Astrocyte (in vitro differentiated cells and primary cell): ENCODE data around the gene PALLD. TPM values are rescaled to one million over a fixed set of nuclear protein-coding genes. Genes with fewer than 3 reads are reported as not detected.

Experiments used
- DNase-seq: peaks from one replicate; pipeline ENCODE4 v3.0.0-alpha.2; 2010; ENCODE audit warnings: low read depth
- FAIRE-seq: peaks from 2 replicates; lab custom pipeline; 2011; peaks lifted over from hg19 to GRCh38; lab: Jason Lieb, UNC
- H2AFZ ChIP-seq: 2 replicates; pipeline ENCODE4 v1.6.0; 2012; ENCODE audit warnings: low read depth, low read length, inconsistent platforms
- H3K27ac ChIP-seq: 2 replicates; pipeline ENCODE4 v1.5.1; 2011; ENCODE audit warnings: low read depth, low read length, inconsistent platforms
- H3K27me3 ChIP-seq: 2 replicates; pipeline ENCODE4 v1.6.0; 2011; ENCODE audit warnings: low read length, inconsistent platforms; ENCODE audit not compliant: insufficient read depth
- H3K36me3 ChIP-seq: 2 replicates; pipeline ENCODE4 v1.5.1; 2011; ENCODE audit warnings: low read length, inconsistent platforms; ENCODE audit not compliant: insufficient read depth
- H3K4me1 ChIP-seq: 2 replicates; pipeline ENCODE4 v1.5.1; 2011; ENCODE audit warnings: low read length, inconsistent platforms; ENCODE audit not compliant: insufficient read depth
- H3K4me2 ChIP-seq: 2 replicates; pipeline ENCODE4 v1.6.0; 2012; ENCODE audit warnings: low read length, inconsistent platforms
- H3K4me3 ChIP-seq: 2 replicates; pipeline ENCODE4 v1.5.1; 2011; ENCODE audit warnings: low read depth, mild to moderate bottlenecking, low read length, inconsistent platforms; ENCODE audit not compliant: insufficient read depth
- H3K79me2 ChIP-seq: 2 replicates; pipeline ENCODE4 v1.6.0; 2012; ENCODE audit warnings: mild to moderate bottlenecking, low read length, inconsistent platforms; ENCODE audit not compliant: insufficient read depth
- H3K9ac ChIP-seq: 2 replicates; pipeline ENCODE4 v1.6.0; 2012; ENCODE audit warnings: mild to moderate bottlenecking, low read length, inconsistent platforms
- H3K9me3 ChIP-seq: 2 replicates; pipeline ENCODE4 v1.5.1; 2012; ENCODE audit warnings: low read depth, mild to moderate bottlenecking, low read length, inconsistent platforms; ENCODE audit not compliant: insufficient read depth
- H4K20me1 ChIP-seq: 2 replicates; pipeline ENCODE4 v1.6.0; 2012; ENCODE audit warnings: low read length, inconsistent platforms; ENCODE audit not compliant: insufficient read depth
- H3K27ac Mint-ChIP-seq: one replicate; pipeline ENCODE4 v1.8.0; 2021; ENCODE audit warnings: mild to moderate bottlenecking, mixed read lengths; ENCODE audit not compliant: unreplicated experiment
- H3K27me3 Mint-ChIP-seq: one replicate; pipeline ENCODE4 v1.8.0; 2021; ENCODE audit warnings: low read depth, mixed read lengths; ENCODE audit not compliant: unreplicated experiment
- H3K36me3 Mint-ChIP-seq: one replicate; pipeline ENCODE4 v1.8.0; 2021; ENCODE audit warnings: low read depth, mixed read lengths; ENCODE audit not compliant: unreplicated experiment
- H3K4me1 Mint-ChIP-seq: one replicate; pipeline ENCODE4 v1.8.0; 2021; ENCODE audit warnings: low read depth, mixed read lengths; ENCODE audit not compliant: unreplicated experiment
- H3K4me3 Mint-ChIP-seq: one replicate; pipeline ENCODE4 v1.8.0; 2021; ENCODE audit warnings: mild to moderate bottlenecking, moderate library complexity, mixed read lengths; ENCODE audit not compliant: unreplicated experiment
- H3K9me3 Mint-ChIP-seq: one replicate; pipeline ENCODE4 v1.8.0; 2021; ENCODE audit warnings: mild to moderate bottlenecking, mixed read lengths; ENCODE audit not compliant: unreplicated experiment
- EZH2 ChIP-seq: IDR thresholded peaks from 2 replicates; pipeline ENCODE4 v1.6.1; 2012; ENCODE audit warnings: mild to moderate bottlenecking, low read length, inconsistent platforms; ENCODE audit not compliant: insufficient read depth
- total RNA-seq: library from RNA; stranded (reverse); gene quantifications from 2 replicates; pipeline ENCODE4 v1.2.1, GENCODE V29; 2021
- TF ChIP-seq, protein P1 (sequence below): IDR thresholded peaks from 2 replicates; pipeline ENCODE4 v1.5.1; 2011; ENCODE audit warnings: low read depth, mild to moderate bottlenecking, inconsistent platforms, low read length, moderate library complexity; ENCODE audit not compliant: insufficient read depth

The PALLD gene
- total RNA-seq, 1 donor from 2014 or later = 498 TPM

DNA sequence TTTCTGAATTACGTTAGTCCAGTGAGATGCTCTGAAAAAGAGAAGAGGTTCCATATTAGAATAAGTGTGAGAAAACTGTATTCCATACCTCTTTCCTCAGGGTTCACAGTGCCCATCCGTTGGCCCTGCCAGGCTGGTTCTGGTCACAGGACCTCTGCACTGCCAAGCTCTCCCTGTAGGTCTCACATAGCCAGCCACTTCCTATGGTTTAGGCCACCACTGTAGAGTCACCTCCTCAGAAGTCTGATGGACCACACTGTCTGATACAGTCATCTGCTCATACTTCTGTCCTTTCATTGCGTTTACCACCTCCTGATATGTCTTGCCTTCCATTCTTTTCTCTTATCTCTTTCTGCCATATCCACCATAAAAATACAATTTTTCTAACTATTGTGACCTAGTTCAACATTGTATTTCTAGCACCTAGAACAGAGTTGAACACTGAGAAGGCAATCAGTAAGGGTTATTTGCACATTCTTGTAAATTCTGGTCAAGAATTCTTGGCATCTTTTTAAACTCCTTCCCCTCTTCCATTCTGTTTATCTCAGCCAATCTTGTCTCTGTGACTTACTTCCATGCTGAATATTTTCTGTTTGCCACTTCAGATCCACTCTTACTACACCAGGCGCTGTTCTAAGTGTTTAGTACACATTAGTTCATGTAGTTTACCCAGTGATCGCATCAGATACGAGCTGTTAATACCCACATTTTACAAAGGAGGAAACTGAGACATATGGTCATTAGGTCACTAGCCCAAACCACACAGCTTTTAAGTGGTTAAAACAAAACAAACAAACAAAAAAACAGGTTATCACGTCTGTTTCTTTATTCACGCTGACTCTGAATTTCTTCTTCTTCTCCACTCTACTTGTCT, 387.6 kb downstream of the PALLD start:
- no peaks in the 10 kb centered on the region for H3K27me3 ChIP-seq
- peaks cover 44% of the 10 kb centered on the region for H3K36me3 ChIP-seq
- TF ChIP-seq EZH2 = no peak
- TF ChIP-seq, protein P1, sequence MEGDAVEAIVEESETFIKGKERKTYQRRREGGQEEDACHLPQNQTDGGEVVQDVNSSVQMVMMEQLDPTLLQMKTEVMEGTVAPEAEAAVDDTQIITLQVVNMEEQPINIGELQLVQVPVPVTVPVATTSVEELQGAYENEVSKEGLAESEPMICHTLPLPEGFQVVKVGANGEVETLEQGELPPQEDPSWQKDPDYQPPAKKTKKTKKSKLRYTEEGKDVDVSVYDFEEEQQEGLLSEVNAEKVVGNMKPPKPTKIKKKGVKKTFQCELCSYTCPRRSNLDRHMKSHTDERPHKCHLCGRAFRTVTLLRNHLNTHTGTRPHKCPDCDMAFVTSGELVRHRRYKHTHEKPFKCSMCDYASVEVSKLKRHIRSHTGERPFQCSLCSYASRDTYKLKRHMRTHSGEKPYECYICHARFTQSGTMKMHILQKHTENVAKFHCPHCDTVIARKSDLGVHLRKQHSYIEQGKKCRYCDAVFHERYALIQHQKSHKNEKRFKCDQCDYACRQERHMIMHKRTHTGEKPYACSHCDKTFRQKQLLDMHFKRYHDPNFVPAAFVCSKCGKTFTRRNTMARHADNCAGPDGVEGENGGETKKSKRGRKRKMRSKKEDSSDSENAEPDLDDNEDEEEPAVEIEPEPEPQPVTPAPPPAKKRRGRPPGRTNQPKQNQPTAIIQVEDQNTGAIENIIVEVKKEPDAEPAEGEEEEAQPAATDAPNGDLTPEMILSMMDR = no peak
- peaks cover 89% of the 10 kb centered on the region for H3K79me2 ChIP-seq
- no peak overlapping the region for H3K4me2 ChIP-seq
- no peaks in the 10 kb centered on the region for H3K27me3 Mint-ChIP-seq
- DNase-seq (no peak), FAIRE-seq (peak; percentile 65)
- H3K9me3 Mint-ChIP-seq = no peaks in the 10 kb centered on the region
- peak overlapping the region; percentile 72 for H3K27ac Mint-ChIP-seq
- H3K36me3 Mint-ChIP-seq = peaks cover 36% of the 10 kb centered on the region
- H4K20me1 ChIP-seq = peaks cover 67% of the 10 kb centered on the region
- H3K4me1 Mint-ChIP-seq = peaks cover 75% of the 10 kb centered on the region
- peak overlapping the region; percentile 23 for H3K4me3 Mint-ChIP-seq
- H3K4me1 ChIP-seq = peaks cover 51% of the 10 kb centered on the region
- H3K4me3 ChIP-seq = no peak overlapping the region
- H3K9me3 ChIP-seq = no peaks in the 10 kb centered on the region
- peak overlapping the region; percentile 13 for H3K27ac ChIP-seq
- no peak overlapping the region for H2AFZ ChIP-seq
- no peak overlapping the region for H3K9ac ChIP-seq

DNA sequence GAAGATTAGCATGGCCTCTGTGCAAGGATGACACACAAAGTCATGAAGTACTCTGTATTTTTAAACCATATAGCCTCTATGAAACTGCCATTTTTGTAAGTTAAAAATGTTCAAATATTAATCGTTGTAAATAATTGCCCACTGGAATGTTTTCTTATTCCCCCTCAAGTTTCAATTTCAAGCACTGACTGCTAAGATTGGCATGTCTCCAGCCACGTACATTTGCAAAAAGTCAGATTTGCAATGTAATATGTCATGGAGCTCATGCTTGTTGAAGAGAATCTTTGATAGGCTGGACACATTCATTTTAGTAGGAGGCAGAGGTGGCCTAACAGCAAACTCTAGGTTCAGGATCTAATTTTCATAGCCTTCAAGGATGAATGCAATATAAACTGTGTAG, 388.5 kb downstream of the PALLD start:
- Histone ChIP-seq H3K4me3 (no peak overlapping the region), H3K9me3 (no peaks in the 10 kb centered on the region), H3K27ac (peak overlapping the region; percentile 21), H3K9ac (no peak overlapping the region), H3K27me3 (no peaks in the 10 kb centered on the region), H3K4me1 (peaks cover 42% of the 10 kb centered on the region), H3K4me2 (peak overlapping the region; percentile 13), H3K36me3 (peaks cover 49% of the 10 kb centered on the region), H2AFZ (no peak overlapping the region), H4K20me1 (peaks cover 70% of the 10 kb centered on the region), H3K79me2 (peaks cover 89% of the 10 kb centered on the region)
- TF ChIP-seq EZH2 = no peak
- TF ChIP-seq, protein P1 = no peak
- H3K27ac Mint-ChIP-seq = no peak overlapping the region
- FAIRE-seq (peak; percentile 58), DNase-seq (no peak)
- H3K9me3 Mint-ChIP-seq = no peaks in the 10 kb centered on the region
- peaks cover 76% of the 10 kb centered on the region for H3K4me1 Mint-ChIP-seq
- H3K36me3 Mint-ChIP-seq = peaks cover 40% of the 10 kb centered on the region
- no peak overlapping the region for H3K4me3 Mint-ChIP-seq
- no peaks in the 10 kb centered on the region for H3K27me3 Mint-ChIP-seq

DNA sequence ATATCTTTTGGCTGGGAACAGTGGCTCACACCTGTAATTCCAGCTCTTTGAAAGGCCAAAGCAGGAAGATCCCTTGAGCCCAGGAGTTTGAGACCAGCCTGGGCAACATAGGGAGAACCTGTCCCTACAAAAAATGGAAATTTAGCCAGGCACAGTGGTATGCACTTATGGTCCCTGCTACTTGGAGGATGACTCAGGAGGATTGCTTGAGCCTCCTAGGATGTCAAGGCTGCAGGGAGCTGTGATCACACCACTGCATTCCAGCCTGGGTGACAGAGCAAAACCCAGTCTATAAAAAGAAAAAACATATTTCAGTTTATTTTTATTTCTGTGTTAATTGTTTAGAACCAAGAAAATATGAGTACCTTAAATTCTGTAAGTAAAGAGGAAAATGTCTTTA, 389.5 kb downstream of the PALLD start:
- Histone ChIP-seq H3K36me3 (peaks cover 58% of the 10 kb centered on the region), H3K79me2 (peaks cover 88% of the 10 kb centered on the region), H3K4me2 (no peak overlapping the region), H3K9me3 (no peaks in the 10 kb centered on the region), H3K4me1 (peaks cover 39% of the 10 kb centered on the region), H3K27me3 (no peaks in the 10 kb centered on the region), H3K27ac (peak overlapping the region; percentile 63), H3K4me3 (no peak overlapping the region), H3K9ac (no peak overlapping the region), H2AFZ (no peak overlapping the region), H4K20me1 (peaks cover 65% of the 10 kb centered on the region)
- no peaks in the 10 kb centered on the region for H3K9me3 Mint-ChIP-seq
- peaks cover 45% of the 10 kb centered on the region for H3K36me3 Mint-ChIP-seq
- H3K27ac Mint-ChIP-seq = peak overlapping the region; percentile 90
- TF ChIP-seq, protein P1 = no peak
- TF ChIP-seq EZH2 = no peak
- DNase-seq (peak; percentile 72), FAIRE-seq (no peak)
- H3K4me3 Mint-ChIP-seq = peak overlapping the region; percentile 34
- no peaks in the 10 kb centered on the region for H3K27me3 Mint-ChIP-seq
- H3K4me1 Mint-ChIP-seq = peaks cover 71% of the 10 kb centered on the region
